Fibroblast of skin of scalp (primary cell): Measurements from ENCODE around the gene PDE4D.
A peak's percentile ranks its signal among the peaks of the same experiment; 100 is the strongest.

Experiments used
- DNase-seq: peaks from one replicate; pipeline ENCODE4 v3.0.0-alpha.2; 2013

Gene PDE4D

GRCh38 chr5:59838067-59838466 is 55.5 kb downstream of the PDE4D start:
- DNase-seq, result no peak

DNA sequence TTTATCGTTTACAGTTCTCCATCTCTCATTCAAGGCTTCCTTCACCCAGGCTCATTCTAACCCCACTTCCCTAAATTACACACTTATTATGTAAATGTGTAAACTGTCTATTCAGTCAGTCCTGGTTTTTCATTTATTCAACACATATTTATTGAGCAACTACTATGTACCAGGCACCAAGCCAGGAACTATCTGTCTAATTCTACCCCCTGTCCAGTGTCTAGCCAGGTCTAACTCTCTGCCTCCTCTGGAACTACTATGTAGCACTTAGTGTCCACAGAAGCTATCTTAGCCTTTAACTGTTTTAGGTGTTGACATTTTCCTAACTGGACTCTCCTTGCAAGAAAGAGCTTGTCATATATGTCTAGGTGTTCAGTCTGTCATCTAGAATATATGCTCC is 56.5 kb downstream of the PDE4D start:
- DNase-seq, result no peak

GRCh38 chr5:59835800-59836199 is 57.7 kb downstream of the PDE4D start:
- no peak for DNase-seq

- no peak for DNase-seq
These were observed 60.1 kb downstream of the PDE4D start for GRCh38 chr5:59833448-59833847.

GRCh38 chr5:59832577-59833301 is 60.8 kb downstream of the PDE4D start:
- no peak for DNase-seq

- no peak for DNase-seq
These were observed 62.1 kb downstream of the PDE4D start for GRCh38 chr5:59831326-59832010.

- DNase-seq, result no peak
These were observed 62.9 kb downstream of the PDE4D start for GRCh38 chr5:59830536-59831200.

DNA sequence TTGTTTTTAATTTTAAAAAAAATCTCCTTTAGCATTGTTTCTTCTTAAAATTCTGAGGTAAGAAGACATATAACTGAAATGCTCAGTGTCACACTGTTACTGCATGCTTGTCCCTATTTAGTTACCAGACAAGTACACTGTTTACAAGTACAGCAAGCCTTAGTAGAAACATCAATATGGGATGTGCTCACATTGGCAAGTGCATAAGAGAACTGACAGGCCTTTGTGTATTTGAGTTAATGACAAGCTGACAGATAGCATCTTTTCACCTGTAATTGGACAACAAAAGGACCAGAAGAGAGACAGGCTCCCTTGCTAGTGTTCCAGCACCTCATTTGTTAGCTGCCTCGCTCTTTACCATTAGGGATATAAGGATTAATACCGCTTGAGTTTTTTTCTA is 63.6 kb downstream of the PDE4D start:
- DNase-seq, result no peak

DNA sequence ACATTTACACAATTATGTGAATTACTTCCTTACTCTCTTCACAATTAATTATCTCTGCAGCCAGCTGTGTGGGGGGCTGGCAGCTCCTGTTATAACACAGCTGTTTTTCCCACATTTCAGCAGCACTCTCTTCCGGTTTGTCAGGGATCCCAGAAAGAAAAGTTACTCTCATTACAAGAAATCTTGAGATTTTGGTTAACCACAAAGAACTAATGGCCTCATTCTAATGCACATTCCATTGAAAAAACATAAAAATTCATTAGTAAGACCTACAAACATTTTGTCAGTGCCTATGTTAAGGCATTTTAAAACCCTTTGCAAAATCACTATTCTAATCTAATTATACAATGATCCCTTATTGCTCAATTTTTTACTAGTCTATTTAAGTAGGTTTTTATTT is 64.1 kb downstream of the PDE4D start:
- DNase-seq, result peak; percentile 85

- DNase-seq, result no peak
These were observed 64.9 kb downstream of the PDE4D start for GRCh38 chr5:59828623-59829022.

DNA sequence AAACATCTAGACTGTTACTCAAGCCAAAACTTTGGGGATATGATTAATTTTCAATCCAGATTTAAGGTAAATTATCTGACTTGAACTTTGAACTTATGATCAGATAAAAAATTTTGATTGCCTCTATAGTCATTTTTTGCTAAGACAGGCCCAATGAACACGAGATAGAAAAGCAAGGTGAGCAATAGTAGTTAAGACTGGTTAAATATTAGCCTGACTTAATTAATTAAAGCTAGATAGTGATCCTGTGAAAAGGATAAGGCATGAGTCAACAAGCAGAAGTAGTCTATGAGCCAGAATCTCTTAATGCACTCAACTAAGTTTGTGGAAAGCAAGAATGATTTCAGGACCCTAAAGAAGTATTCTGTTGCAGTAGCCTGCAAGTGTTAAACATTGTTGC is 66.5 kb downstream of the PDE4D start:
- DNase-seq, result no peak

- no peak for DNase-seq
These were observed 70.1 kb downstream of the PDE4D start for GRCh38 chr5:59823420-59823819.

DNA sequence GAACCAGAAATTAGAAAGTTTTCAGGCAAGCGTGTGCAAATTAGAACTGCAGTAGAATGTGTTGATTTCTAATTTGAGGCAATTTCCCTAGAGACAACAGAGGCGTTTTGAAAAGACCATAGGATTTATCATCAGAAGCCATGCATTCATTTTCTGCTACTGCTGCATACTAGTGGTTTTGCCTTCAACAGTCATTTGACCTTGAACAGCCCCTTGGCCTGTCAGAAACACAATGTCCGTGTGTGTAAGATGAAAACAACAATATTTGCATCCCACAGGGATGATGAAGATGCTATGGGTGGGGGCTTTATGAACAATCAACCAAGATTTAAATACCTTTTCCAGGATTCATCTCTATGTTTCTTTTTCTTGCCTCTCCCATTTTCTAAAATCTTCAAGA is 73.7 kb downstream of the PDE4D start:
- DNase-seq, result peak; percentile 46

GRCh38 chr5:59817536-59817935 is 76.0 kb downstream of the PDE4D start:
- DNase-seq, result no peak

- DNase-seq, result no peak
These were observed 76.7 kb downstream of the PDE4D start for GRCh38 chr5:59816654-59817300.

DNA sequence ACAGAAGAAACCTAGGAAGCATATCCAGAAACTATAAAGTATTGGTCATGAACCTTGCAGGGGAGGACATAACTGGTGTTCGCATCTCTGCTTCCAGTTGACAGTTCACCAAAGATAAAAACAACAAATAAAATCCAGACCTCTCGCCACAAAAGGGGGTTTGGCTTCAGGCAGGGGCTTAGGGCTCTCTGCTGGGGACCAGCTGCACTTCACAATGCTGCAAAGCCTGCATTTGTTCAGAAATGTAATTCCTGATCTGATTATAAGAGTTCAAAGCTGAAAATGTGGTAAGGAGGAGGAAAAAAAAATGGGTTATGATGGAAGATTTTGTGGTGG is 79.0 kb downstream of the PDE4D start:
- DNase-seq, result no peak

GRCh38 chr5:59813761-59814536 is 79.6 kb downstream of the PDE4D start:
- peak; percentile 73 for DNase-seq

DNA sequence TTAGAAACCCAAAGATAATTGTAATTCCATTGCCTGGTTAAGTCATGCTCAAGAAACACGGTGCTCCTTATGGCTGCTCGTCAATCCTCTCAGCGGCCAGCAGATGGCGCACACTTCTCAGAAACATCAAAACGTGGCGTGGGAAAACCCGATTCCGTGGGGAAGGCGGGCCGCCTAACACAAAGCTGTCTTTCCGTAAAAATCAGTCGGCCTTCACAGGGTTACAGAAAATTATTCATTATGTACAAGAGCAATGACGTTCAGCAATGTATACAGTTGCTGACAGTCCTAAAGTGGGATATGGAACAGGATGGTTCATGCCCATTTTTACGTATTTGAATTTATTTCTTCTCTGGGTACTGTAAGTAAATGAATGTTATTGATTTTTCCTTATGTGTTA is 83.5 kb downstream of the PDE4D start:
- peak; percentile 78 for DNase-seq

GRCh38 chr5:59807806-59808205 is 85.7 kb downstream of the PDE4D start:
- DNase-seq, result no peak

DNA sequence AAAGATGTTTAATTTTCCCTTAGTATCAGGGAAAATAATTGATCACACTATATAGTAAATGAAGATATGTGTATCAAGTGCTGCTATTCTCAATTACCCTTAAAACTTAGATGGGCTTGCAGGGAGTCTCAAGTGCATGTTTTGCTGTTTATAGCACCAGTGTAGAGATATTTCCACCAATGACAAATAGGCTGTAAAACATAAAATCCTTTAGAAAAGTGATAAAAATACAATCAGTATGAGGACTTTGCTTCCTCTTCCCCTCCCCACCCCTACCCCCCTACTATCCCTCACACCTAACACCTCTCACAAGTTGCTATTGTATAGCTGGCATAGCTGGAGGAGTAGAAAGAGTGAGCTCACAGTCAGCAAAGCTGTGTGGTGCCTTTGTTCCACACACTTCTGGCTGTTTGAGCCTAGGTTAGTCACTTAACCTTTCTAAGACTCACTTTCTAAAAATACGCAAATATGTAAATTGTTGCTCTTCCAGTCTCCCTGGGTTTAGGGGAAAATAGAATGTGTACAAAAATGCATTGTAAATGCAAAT is 93.1 kb downstream of the PDE4D start:
- DNase-seq, result no peak

GRCh38 chr5:59799668-59800346 is 93.7 kb downstream of the PDE4D start:
- peak; percentile 63 for DNase-seq
